Adipocyte (in vitro differentiated cells): ENCODE results near the gene PDZD2.
"Not testable (repeated sequence)": the region's sequence is repeated elsewhere in the genome, so short reads cannot be mapped to it uniquely, and the experiment has no call there.

Experiments
- DNase-seq: peaks from one replicate; pipeline ENCODE4 v3.0.0-alpha.2; 2015; ENCODE audit warnings: low read depth
- H3K27me3 ChIP-seq: replicated peaks from 2 replicates; pipeline ENCODE4 v1.7.0; 2013; ENCODE audit warnings: mild to moderate bottlenecking, low read length, moderate library complexity; ENCODE audit not compliant: control insufficient read depth, insufficient read depth
- H3K36me3 ChIP-seq: 2 replicates; pipeline ENCODE4 v1.7.0; 2013; ENCODE audit warnings: low read length, mild to moderate bottlenecking, moderate library complexity; ENCODE audit not compliant: control insufficient read depth, insufficient read depth, severe bottlenecking
- H3K4me1 ChIP-seq: 2 replicates; pipeline ENCODE4 v1.7.0; 2013; ENCODE audit warnings: mild to moderate bottlenecking, low read length, moderate library complexity; ENCODE audit not compliant: control insufficient read depth, insufficient read depth
- H3K4me3 ChIP-seq: 2 replicates; pipeline ENCODE4 v1.7.0; 2013; ENCODE audit warnings: mild to moderate bottlenecking, low read length, moderate library complexity
- H3K9ac ChIP-seq: 2 replicates; pipeline ENCODE4 v1.7.0; 2013; ENCODE audit warnings: mild to moderate bottlenecking, low read length, moderate library complexity
- H3K9me3 ChIP-seq: 2 replicates; pipeline ENCODE4 v1.7.0; 2013; ENCODE audit warnings: mild to moderate bottlenecking, low read length, moderate library complexity; ENCODE audit not compliant: control insufficient read depth

PDZD2 gene

DNA sequence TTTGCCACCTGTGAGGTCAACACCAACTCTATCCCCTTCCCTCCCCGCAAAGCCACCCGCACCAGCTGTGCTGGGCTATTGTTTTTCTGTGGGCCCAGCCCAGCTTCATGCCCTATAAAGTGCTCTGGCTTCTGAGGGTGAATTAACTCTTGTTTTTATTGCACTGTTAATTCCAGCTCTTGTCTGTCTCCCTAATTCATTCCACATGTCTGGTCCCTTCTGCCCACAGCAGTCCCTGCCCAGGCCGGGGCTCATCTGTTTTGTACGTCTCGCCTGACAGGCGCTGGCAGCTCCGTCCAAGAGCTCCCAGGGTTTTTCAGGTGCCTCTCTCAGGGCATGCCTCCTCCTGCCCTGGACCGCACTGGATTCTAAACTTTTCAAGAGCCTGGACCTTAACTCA lies 118.9 kb downstream of the PDZD2 start:
- Histone ChIP-seq H3K9me3 (no peaks in the 10 kb centered on the region), H3K27me3 (peaks cover 40% of the 10 kb centered on the region), H3K4me3 (no peak overlapping the region), H3K4me1 (no peaks in the 10 kb centered on the region), H3K9ac (no peak overlapping the region), H3K36me3 (no peaks in the 10 kb centered on the region)
- peak; percentile 23 for DNase-seq

DNA sequence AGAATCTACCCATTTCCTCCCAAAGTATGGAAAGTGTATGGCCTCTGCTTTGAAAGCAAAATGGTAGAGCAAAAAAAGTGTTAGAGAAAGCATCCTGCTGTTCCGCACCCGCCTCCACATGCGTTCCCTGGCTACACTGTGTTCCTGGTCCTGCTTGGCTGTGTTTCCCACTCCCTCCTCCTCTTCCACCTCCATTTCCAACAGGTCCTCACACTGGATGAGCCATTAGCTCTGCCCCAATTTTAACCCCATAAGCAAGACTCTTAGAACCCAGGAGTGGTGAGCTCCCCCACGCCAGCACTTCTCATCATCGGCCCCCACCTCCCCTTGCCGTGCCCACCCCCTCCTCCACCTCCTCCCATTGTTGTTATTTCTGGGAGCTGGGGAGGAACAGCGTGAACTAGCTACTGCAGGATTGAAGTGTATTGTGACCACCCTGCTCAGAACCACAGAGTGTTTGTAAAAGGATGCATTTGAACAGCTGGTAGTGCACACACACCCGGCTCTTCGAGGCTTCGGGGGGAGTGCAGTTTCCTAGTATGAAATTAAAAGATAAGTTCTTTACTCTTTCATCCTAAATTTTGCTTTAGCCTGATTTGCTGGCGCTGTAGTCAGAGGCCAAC lies 120.0 kb downstream of the PDZD2 start:
- H3K4me3 ChIP-seq: no peak overlapping the region
- no peaks in the 10 kb centered on the region for H3K9me3 ChIP-seq
- peaks cover 40% of the 10 kb centered on the region for H3K27me3 ChIP-seq
- no peaks in the 10 kb centered on the region for H3K4me1 ChIP-seq
- H3K9ac ChIP-seq: no peak overlapping the region
- no peaks in the 10 kb centered on the region for H3K36me3 ChIP-seq
- no peak for DNase-seq

DNA sequence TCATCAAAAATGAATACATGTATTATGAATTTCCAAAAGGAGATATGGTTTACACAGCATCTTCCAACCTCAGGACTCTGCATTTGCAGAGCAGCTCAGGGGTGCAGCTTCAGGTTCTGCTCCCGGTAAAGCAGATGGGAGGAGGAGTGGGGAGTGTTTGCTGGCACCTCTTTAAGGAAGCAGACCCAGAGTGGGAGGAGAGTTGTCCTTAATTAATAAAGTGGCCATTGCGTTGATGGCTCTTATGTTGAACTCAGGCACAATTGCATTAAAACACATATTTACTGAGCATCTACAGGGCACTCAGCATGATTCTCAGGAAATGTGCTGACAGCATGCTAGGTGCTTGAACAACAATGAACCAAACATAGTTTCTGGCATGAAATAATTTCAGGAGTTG lies 121.0 kb downstream of the PDZD2 start:
- no peaks in the 10 kb centered on the region for H3K36me3 ChIP-seq
- no peak overlapping the region for H3K4me3 ChIP-seq
- DNase-seq: no peak
- H3K4me1 ChIP-seq: no peaks in the 10 kb centered on the region
- H3K27me3 ChIP-seq: peaks cover 43% of the 10 kb centered on the region
- no peak overlapping the region for H3K9ac ChIP-seq
- H3K9me3 ChIP-seq: no peaks in the 10 kb centered on the region

DNA sequence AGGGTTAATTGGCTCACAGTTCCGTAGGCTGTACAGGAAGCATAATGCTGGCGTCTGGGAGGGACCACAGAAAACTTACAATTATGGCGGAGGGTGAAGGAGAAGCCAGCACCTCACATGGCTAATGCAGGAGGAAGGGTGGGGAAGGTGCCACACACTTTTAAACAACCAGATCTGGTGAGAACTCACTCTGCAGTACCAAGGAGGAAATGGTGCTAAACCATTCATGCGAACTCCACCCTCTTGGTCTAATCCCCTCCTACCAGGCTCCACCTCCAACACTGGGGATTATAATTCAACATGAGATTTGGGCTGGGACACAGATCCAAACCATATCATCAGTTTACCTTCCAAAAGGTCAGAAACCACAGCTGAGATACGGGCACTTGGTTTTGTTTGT lies 122.9 kb downstream of the PDZD2 start:
- Histone ChIP-seq H3K9ac (no peak overlapping the region), H3K4me1 (no peaks in the 10 kb centered on the region), H3K9me3 (no peaks in the 10 kb centered on the region), H3K4me3 (no peak overlapping the region), H3K36me3 (no peaks in the 10 kb centered on the region), H3K27me3 (peaks cover 37% of the 10 kb centered on the region)
- no peak for DNase-seq

DNA sequence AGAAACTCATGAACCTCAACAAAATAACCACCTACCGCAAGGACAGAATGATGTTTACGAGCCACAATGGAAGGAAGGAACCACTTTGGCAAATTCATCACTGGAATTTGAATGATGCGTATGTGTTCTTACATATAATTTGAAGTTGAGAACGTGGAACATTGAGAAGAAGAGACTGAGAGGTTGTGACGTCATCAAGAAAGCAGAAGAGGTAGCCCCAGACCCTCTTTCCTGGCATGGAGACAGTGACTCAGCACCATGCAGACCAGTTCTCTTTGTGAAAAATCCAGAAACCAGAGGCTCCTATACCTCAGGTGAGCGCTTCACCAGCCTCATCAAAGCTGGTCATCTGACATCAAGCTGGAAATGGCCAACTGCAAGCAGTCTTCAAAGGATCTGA lies 124.5 kb downstream of the PDZD2 start:
- Histone ChIP-seq H3K27me3 (peaks cover 34% of the 10 kb centered on the region), H3K36me3 (no peaks in the 10 kb centered on the region), H3K9me3 (no peaks in the 10 kb centered on the region), H3K4me3 (no peak overlapping the region), H3K9ac (no peak overlapping the region), H3K4me1 (no peaks in the 10 kb centered on the region)
- DNase-seq: no peak

DNA sequence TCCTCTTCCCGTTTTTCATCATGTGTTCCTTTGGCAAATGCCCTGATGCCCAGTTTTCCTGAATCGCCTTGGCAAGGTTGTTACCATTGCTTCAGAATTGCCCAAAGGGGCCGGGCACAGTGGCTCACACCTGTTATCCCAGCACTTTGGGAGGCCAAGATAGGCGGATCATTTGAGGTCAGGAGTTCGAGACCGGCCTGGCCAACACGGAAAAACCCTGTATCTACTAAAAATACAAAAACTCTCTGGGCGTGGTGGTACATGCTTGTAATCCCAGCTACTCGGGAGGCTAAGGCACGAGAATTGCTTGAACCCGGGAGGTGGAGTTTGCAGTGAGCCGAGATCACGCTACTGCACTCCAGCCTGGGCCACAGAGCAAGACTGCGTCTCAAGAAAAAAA lies 125.8 kb downstream of the PDZD2 start:
- H3K27me3 ChIP-seq: peaks cover 42% of the 10 kb centered on the region
- H3K9me3 ChIP-seq, DNase-seq, H3K4me1 ChIP-seq, H3K9ac ChIP-seq, H3K36me3 ChIP-seq, H3K4me3 ChIP-seq: not testable (repeated sequence)

DNA sequence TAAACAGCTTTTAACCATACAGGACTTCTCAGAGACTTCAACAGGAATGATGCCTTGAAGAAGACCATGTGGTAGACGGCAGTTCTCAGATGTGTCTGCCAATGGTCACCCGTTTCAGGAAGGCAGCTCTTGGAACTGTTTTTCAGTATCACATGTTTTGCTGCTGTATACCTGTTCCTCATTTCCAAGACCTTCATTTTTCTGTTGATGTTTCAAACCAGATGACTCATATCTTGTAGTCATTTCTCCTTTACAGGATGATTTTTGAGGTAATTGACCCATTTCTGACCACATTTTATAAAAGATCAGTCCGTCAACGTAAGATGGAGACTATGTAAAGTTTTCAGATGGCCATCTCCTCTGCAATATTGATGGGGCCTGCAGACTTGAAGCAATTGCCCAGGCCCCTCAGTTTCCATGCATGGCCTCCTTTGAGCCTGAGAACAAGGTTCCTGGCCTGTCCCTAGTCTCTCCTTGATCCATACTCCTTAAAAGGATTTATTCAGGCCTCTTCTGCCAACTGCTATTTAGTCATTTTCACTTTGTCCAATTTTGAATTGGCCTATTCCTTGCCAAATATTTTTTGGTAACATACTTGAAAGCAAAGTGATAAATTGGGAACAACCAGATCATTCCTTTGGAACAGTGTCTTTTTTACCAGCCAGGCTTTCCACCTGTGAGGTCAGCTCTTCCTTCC lies 128.6 kb downstream of the PDZD2 start:
- no peak for DNase-seq
- H3K9me3 ChIP-seq: no peaks in the 10 kb centered on the region
- no peak overlapping the region for H3K4me3 ChIP-seq
- no peak overlapping the region for H3K9ac ChIP-seq
- H3K36me3 ChIP-seq: no peaks in the 10 kb centered on the region
- H3K27me3 ChIP-seq: peaks cover 31% of the 10 kb centered on the region
- H3K4me1 ChIP-seq: no peaks in the 10 kb centered on the region

DNA sequence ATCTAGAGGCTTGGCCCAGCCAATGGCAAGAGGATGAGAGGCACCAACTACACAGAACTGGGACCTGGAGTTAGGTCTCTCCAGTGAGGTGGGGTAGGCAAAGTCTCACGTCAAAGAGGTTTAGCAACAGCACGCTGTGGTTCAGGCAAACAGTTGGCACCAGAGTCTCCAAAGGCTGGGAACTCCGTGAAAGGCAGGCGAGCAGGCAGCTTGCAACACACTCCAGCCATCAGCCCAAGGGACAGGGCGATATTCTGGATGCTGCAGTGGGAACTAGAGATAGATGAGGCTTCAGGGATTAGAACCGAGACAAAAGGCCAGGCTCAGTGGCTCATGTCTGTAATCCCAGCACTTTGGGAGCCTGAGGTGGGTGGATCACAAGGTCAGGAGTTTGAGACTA lies 129.1 kb downstream of the PDZD2 start:
- DNase-seq: no peak
- Histone ChIP-seq H3K36me3 (no peaks in the 10 kb centered on the region), H3K4me1 (no peaks in the 10 kb centered on the region), H3K9ac (no peak overlapping the region), H3K4me3 (no peak overlapping the region), H3K9me3 (no peaks in the 10 kb centered on the region), H3K27me3 (peaks cover 28% of the 10 kb centered on the region)

DNA sequence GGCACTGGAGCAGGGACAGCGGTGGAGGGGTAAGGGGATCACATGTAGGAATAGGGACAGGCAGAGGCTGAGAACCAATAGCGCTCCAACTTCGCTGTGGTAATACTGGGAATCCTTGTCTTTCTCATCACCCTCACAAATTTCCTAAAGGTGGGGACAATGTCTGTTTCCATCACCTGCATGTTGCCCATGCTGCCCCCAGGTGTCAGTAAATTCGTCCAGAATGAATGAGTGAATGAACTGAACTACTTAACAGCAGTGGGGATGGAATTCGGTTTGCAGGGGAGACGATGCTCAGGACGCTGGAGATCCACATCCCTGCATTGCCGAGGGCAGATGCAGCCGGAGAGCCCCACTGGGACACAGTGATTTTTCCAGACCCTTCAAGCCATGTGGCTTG lies 129.9 kb downstream of the PDZD2 start:
- Histone ChIP-seq H3K9ac (no peak overlapping the region), H3K4me1 (no peaks in the 10 kb centered on the region), H3K36me3 (no peaks in the 10 kb centered on the region), H3K4me3 (no peak overlapping the region), H3K27me3 (peaks cover 30% of the 10 kb centered on the region), H3K9me3 (no peaks in the 10 kb centered on the region)
- DNase-seq: no peak

DNA sequence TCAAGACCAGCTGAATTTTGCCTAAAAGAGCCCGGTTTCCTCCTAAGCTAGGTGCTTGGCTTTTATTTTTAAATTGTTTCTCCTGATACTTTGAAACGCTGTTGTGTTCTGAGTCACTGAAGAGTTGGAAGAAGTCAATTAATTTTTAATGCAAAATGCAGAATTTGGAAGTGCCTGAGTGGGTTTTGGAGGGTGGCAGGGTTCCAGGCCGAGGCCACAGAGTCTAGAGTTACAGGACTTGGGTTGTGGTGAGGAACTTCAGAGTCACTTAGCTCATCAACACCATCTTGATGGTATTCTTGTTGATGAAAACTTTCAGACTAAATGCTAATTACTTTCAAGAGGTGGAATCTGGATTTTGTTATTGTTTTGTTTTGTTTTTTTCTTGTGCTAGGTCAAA lies 130.6 kb downstream of the PDZD2 start:
- H3K4me1 ChIP-seq: no peaks in the 10 kb centered on the region
- H3K4me3 ChIP-seq: no peak overlapping the region
- H3K27me3 ChIP-seq: peaks cover 30% of the 10 kb centered on the region
- H3K36me3 ChIP-seq: no peaks in the 10 kb centered on the region
- no peaks in the 10 kb centered on the region for H3K9me3 ChIP-seq
- DNase-seq: no peak
- no peak overlapping the region for H3K9ac ChIP-seq

DNA sequence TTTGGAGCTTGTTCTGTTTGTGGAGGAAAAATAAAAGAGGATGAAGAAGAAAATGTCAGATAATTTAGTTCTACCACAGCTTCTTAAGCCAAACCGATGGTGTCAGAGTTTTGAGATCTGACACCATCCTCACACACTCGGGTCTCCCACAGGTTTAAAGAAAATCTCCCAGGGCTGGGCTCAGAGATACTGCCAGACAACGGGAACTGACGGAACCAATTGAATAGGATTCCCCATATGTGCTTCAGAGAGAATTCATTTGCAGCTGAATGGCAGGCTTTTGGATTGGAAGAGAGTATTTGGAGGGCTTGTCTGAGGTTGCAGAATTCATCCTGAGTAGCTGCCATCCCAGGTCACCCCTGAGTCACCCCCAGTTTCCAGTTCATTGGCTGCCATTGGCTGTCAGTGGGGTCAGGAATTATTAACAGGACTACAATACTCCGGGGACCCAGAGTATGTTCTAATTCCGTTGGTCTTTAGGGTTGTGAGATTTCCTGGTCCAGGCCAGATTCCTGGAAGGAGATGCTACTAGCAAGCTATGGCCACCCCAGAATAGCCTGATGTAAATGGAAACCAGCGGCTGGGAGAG lies 131.3 kb downstream of the PDZD2 start:
- no peak for DNase-seq
- Histone ChIP-seq H3K27me3 (peaks cover 23% of the 10 kb centered on the region), H3K9me3 (no peaks in the 10 kb centered on the region), H3K4me3 (no peak overlapping the region), H3K4me1 (no peaks in the 10 kb centered on the region), H3K9ac (no peak overlapping the region), H3K36me3 (no peaks in the 10 kb centered on the region)
